HG02852 (cell line): Measurements from ENCODE around the gene PLD3.
A peak's percentile ranks its signal among the peaks of the same experiment; 100 is the strongest.

Experiments
- ATAC-seq: cut with Tn5 transposase; IDR thresholded peaks from one replicate; pipeline ENCODE4 v1.9.1; 2021; ENCODE audit warnings: mild to moderate bottlenecking, moderate library complexity; ENCODE audit not compliant: unreplicated experiment

PLD3 gene

GRCh38 chr19:40411125-40411842 is 62.8 kb downstream of the PLD3 start:
- no peak for ATAC-seq

- ATAC-seq: no peak
Measured at GRCh38 chr19:40411958-40412499, 63.5 kb downstream of the PLD3 start.

GRCh38 chr19:40412866-40413265 is 64.4 kb downstream of the PLD3 start:
- ATAC-seq: no peak

- no peak for ATAC-seq
Measured at GRCh38 chr19:40413291-40413845, 64.9 kb downstream of the PLD3 start, which contains the start of gene PRX. Gene PRX (minus strand): TSS chr19:40413378. CDS start chr19:40407932, 5,446 bp downstream.

GRCh38 chr19:40414542-40415535 is 66.3 kb downstream of the PLD3 start:
- ATAC-seq: no peak

DNA sequence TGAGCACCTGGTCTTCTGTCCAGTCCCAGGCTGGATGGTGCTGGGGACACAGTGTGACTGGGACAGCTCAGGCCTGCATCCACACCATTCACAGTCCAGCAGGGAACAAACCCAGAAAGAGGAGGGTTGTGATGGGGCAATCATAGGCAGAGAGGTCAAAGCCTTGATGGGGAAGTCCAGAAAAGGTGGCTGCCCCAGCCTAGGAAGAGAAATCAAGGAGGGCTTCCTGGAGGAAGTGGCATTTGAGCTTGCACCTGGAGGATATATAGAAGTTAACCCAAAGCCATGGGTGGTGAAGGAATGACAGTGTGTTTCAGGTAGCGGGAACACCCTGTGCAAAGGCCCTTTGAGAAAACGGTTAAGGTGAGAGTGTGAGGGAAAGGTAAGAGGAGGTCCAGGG is 67.3 kb downstream of the PLD3 start:
- no peak for ATAC-seq

- ATAC-seq: no peak
Measured at GRCh38 chr19:40416918-40417642, 68.6 kb downstream of the PLD3 start.

GRCh38 chr19:40417643-40417981 is 69.1 kb downstream of the PLD3 start:
- ATAC-seq: no peak

DNA sequence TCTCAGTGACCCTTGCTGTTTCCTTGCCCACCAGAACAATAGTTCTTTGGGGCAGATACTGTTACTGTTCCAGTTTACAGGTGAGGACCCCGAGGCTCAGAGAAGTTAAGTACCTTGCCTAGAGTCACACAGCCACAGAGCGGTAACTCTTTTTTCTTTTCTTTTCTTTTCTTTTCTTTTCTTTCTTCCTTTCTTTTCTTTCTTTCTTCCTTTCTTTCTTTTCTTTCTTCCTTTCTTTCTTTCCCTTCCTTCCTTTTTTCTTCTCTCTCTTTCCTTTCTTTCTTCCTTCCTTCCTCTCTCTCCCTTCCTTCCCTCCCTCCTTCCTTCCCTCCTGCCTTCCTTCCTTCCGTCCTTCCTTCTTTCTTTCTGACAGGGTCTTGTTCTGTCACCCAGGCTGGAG is 69.5 kb downstream of the PLD3 start:
- ATAC-seq: no peak

DNA sequence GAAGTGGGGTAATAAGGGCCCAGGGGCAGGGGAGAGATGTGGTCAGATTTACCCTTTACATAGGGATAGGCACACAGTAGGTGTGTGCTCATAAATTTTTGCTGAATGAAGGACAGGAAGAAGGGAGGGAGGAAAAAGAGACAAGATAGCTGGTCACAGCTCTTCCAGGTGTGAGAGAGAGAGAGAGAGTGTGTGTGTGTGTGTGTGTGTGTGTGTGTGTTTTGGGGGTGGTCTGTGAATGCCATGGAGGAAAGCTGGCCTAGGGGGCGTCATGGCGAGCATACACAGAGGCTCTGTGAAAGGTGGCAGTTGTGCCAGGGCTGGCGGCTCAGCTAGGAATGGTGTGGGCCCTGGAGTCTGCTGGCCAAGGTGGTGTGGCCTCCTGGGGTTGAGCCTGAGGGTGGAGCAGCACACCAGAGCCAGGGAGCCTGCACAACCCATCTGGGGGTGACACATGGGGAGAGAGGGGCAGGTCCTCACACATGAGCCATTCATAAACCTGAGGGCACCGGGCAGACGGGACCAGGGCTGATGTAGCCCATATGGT is 70.6 kb downstream of the PLD3 start:
- no peak for ATAC-seq

GRCh38 chr19:40419780-40420179 is 71.3 kb downstream of the PLD3 start:
- ATAC-seq: no peak

GRCh38 chr19:40420451-40420765 is 71.9 kb downstream of the PLD3 start:
- ATAC-seq: no peak

GRCh38 chr19:40420766-40421765 is 72.6 kb downstream of the PLD3 start:
- ATAC-seq: peak; percentile 42

DNA sequence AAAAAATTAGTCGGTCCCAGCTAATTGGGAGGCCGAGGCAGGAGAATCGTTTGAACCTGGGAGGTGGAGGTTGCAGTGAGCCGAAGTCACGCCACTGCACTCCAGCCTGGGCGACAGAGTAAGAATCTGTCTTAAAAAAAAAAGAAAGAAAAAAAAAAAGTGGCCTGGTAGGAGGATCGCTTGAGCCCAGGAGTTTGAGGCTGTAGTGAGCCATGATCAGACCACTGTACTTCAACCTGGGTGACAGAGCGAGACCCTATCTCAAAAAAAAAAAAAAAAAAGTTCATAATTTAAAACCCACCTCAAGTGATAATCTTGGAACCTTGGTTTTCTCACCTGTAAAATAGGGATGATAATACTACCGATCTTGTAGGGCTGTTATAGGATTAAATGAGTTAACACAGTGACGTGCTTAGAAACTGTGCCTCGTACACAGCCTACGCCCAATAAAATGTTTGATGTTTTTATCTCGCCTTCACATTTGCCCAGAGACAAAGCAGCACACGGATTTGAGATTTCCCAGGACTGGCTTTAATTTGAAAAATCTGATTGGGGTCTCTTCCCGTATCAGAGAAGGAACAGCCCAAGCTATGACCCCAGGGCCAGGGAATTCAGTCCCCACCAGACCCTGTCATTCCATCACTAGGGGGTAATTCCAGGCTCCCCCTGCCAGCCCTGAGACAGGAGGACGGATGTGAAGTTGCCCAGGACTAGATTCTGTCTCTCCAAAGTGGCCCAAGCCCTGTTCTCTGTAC is 73.7 kb downstream of the PLD3 start:
- no peak for ATAC-seq

- ATAC-seq: no peak
Measured at GRCh38 chr19:40422748-40423566, 74.5 kb downstream of the PLD3 start.

GRCh38 chr19:40423938-40424337 is 75.4 kb downstream of the PLD3 start:
- ATAC-seq: no peak

DNA sequence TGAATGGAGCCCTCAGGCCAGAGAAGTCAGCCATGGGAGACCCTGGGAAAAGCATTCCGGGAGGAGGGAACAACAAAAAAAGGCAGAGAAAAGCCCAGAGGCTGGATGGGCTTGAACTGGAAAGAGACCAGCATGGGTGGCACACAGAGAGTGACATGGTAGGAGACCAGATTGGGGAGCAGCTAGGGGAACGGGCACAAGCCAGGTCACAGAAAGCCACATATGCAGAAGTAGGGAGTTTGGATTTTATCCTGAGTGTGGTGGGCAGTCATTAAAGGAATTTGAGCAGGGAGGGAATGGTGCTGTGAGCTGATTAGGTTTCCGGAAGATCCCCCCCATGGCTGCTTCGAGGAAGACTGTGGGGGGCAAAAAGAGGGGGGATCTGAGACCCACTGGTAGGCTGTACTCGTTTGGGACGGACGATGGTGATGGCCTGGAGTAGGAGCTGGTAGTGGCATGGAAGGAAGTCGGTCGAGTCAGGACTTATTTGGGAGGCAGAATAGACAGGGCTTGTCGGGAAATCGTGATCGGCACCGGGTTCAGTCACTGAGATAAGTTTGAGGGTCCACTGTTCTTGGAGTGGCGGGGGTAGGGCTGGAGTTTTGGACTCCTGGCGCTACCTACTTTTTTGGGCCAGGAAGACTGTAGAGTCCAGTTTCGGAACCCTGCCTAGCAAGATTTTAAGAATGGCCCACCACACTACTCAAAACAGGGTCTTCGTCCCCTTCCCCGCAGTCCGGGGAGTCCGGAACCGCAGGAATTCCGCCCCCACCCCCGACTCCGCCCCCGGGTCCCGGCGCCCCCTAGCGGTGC is 76.3 kb downstream of the PLD3 start:
- no peak for ATAC-seq
